ENCODE results near the gene ATIC.

Gene ATIC

DNA sequence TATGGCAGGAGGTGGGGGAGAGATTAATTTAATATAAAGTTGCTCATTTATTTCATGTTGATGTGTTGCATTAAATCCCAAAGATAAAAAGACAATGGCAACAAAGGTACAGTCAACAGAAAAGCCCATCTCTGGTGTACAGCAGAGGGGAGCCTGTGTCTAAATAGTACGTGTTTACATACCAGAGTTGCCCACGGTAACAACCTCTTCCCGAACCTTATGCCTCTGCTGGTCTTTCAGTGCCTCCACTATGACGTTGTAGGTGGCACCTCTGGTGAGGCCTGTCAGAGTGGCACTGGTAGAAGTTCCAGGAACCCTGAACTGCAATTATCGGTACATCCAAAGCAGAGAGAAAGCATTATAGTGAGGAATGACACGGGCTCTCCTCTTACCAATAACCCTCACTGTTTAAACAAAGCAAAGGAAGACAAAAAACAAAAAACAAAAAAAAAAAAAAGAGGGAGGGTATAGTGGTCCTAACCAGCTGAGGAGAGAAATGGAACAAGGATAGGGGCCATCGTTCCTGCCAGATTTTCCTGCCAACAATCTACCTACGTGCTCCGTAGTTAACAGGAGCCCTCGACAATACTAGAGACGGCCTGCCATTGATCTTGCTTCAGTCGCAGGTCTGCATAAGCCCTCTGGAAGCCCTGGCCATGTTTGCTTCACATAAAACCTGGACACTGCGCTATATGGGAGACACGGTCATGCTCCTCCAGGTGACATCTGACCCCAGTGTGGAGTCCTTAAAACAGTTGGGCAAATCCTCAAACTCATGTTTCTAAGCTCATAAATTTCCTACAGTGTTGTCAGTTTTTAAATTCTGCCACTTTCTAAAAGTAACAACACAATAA, 58.5 kb downstream of the ATIC start:
- H3K36me3 ChIP-seq: peaks cover 82 to 94% (median 94%) of the 10 kb centered on the region in 3 donors
- H3K27ac ChIP-seq: peak overlapping the region in 1 of 2 donors; percentile 25

DNA sequence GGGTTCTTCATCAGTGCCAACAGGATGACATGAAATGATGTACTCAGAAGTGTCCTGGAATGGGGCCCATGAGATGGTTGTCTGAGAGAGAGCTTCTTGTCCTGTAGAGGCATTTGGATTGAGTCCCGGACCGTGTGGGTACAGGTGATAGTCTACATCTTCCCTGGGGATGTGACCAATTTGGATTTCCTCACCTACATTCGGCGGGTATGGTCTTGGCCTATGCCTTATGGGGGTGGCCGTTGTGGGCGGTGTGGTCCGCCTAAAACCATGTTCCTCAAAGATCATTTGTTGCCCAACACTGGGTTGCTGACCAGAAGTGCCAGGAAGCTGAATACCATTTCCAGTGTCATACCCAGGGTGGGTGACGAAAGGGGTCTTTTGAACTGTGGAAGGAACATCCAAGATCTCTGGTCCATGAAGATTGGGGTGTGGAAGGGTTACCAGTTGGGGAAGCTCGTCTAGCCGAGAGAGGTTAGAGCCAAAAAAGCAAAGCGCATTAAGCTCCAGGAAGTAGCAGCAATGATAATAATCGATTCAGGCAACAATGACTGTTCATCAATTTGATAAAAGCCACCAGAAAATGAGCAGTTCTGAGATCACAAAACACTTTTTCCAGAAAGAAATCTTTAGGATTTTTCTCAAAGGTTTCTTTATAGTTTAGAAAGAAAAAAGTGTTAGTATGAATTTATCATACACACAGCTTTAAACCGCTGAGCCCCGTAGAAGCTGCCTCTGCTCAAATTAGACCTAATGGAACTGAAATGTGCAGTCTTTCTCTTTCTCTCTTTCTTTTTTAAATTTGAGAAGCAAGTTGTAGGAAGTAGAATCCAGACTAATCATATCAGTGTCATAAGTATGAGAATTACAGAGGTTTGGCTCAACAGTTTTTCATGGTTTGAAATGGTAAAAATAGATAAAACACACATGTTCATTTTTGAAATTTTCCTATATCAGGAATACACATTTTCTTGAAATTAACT, 60.3 kb downstream of the ATIC start:
- Histone ChIP-seq H3K4me3 (no peak overlapping the region), H3K36me3 (peaks cover 94 to 97% (median 96%) of the 10 kb centered on the region in 3 donors), H3K9me3 (no peaks in the 10 kb centered on the region), H3K27me3 (no peaks in the 10 kb centered on the region), H3K27ac (peak overlapping the region in 1 of 2 donors; percentile 27), H3K4me1 (no peaks in the 10 kb centered on the region)
- no peak for DNase-seq
- intact Hi-C loops (cut with DNase I; ENCODE audit: low total_unique reads): no loop called here
- TF ChIP-seq, protein P1, sequence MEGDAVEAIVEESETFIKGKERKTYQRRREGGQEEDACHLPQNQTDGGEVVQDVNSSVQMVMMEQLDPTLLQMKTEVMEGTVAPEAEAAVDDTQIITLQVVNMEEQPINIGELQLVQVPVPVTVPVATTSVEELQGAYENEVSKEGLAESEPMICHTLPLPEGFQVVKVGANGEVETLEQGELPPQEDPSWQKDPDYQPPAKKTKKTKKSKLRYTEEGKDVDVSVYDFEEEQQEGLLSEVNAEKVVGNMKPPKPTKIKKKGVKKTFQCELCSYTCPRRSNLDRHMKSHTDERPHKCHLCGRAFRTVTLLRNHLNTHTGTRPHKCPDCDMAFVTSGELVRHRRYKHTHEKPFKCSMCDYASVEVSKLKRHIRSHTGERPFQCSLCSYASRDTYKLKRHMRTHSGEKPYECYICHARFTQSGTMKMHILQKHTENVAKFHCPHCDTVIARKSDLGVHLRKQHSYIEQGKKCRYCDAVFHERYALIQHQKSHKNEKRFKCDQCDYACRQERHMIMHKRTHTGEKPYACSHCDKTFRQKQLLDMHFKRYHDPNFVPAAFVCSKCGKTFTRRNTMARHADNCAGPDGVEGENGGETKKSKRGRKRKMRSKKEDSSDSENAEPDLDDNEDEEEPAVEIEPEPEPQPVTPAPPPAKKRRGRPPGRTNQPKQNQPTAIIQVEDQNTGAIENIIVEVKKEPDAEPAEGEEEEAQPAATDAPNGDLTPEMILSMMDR (IDR thresholded peaks at IDR 0.05): no peak

More for the DNA sequence above, 58.5 kb downstream of the ATIC start:
- TF ChIP-seq, protein P1 (IDR thresholded peaks at IDR 0.05): no peak
- H3K9me3 ChIP-seq: no peaks in the 10 kb centered on the region
- H3K27me3 ChIP-seq: no peaks in the 10 kb centered on the region
- no peaks in the 10 kb centered on the region for H3K4me1 ChIP-seq
- intact Hi-C loops (cut with DNase I; ENCODE audit: low total_unique reads): no loop called here
- DNase-seq: no peak
- no peak overlapping the region for H3K4me3 ChIP-seq

DNA sequence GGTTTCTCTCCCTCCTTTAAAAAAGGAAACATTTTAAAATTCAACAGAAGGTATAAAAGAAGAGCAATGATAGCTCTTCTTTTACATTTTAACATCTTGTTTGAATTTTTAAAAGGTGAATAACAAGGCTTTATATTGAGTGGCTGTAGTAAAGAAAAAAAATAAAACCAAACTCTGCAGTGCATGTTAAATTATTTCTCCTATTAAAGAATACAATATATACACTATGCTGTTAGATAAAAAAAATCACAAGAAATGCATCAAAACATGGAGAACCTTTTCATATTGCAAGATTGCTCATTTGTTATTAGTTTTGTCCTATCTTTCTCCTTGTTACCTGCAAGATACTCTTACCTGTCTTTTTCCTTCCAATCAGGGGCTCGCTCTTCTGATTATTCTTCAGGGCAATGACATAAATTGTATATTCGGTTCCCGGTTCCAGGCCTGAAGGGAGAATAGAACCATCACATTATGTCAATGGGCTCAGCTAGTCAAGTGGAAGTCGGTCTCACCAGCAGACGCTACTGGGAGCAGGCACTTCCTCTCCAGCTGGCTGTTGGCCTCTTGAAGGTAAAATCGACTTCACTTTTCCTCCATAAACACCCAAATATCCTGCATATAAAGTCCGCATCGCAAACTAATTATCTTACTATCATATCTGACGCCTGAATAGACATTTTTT, 61.2 kb downstream of the ATIC start:
- H3K4me1 ChIP-seq: no peaks in the 10 kb centered on the region
- intact Hi-C loops (cut with DNase I; ENCODE audit: low total_unique reads): no loop called here
- TF ChIP-seq, protein P1 (IDR thresholded peaks at IDR 0.05): no peak
- no peak for DNase-seq
- H3K27ac ChIP-seq: no peak overlapping the region
- peaks cover 94 to 95% (median 95%) of the 10 kb centered on the region in 3 donors for H3K36me3 ChIP-seq
- no peak overlapping the region for H3K4me3 ChIP-seq
- no peaks in the 10 kb centered on the region for H3K9me3 ChIP-seq
- no peaks in the 10 kb centered on the region for H3K27me3 ChIP-seq

DNA sequence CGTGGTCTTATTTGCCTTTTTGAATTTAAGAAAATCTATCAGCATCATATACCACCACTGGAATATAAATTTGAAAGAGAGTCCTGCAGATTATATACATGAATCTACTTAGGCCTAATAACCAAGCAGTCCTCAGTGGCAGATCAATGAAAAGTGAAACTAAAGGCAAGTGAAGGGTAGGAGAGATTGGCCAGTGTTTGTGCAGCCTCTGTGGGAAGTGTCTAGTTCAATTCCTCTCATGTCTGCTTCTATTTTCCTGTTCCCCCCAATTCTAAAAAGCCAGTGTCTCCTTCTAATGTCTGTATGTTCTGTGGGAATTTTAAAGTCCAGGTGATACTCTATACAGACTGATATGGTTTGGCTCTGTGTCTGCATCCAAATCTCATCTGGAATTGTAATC, 62.1 kb downstream of the ATIC start:
- no peak overlapping the region for H3K27ac ChIP-seq
- H3K27me3 ChIP-seq: no peaks in the 10 kb centered on the region
- no peaks in the 10 kb centered on the region for H3K4me1 ChIP-seq
- no peak for DNase-seq
- no peak overlapping the region for H3K4me3 ChIP-seq
- no peaks in the 10 kb centered on the region for H3K9me3 ChIP-seq
- H3K36me3 ChIP-seq: peaks cover 94 to 97% (median 95%) of the 10 kb centered on the region in 3 donors
- intact Hi-C loops (cut with DNase I; ENCODE audit: low total_unique reads): no loop called here
- TF ChIP-seq, protein P1 (IDR thresholded peaks at IDR 0.05): no peak
